HG03521 (cell line): ENCODE results near the gene TMED7.
"Not testable (repeated sequence)": the region's sequence is repeated elsewhere in the genome, so short reads cannot be mapped to it uniquely, and the experiment has no call there.

ENCODE experiments used
- ATAC-seq: cut with Tn5 transposase; IDR thresholded peaks from one replicate; pipeline ENCODE4 v1.9.1; 2021; ENCODE audit warnings: mild to moderate bottlenecking, moderate library complexity; ENCODE audit not compliant: unreplicated experiment

The TMED7 gene

DNA sequence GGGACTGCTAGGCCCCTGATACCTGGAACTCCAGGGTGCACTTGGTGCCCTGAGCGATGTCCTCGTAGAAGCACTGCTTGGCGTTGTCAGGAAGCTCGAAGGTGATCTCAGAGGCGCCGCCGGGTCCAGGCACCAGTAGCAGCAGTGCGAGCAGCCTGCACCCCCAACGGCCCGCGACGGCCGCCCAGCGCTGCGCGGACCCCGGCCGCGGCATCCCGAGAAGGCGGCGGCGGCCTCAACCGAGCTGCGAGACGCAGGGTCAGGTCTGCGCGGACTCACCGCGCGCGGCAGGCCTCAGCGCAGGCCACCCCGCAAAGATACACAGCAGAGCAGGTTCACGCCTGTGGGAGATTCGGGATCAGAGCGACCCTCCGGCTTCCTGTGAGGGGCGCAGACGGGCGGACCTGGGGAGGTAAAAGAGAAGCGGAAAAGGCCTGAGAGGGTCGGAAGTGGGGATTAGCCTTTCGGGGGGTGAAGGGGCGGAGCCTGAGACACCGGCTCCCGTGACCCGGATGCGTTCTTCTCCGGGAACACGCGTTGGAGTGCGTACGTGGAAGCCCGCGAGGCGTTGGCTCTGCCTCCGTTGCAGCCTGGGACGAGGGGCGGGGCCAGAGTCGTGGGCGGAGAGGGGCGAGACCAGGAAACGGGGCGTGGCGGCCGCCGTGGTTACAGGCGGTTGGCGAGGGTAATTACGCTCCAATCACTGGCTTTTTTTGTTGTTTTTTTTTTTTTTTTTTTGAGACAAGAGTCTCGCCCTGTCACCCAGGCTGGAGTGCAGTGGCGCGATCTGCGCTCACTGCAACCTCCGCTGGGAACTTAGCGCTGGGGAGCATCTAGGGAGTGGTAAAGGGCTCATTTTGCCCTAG is at the start of gene TMED7:
TSS of gene TMED7 (minus strand) at position 458 of the 866 bp plus-strand sequence. CDS start at position 214, 244 bp downstream.
- peak; percentile 93 for ATAC-seq

DNA sequence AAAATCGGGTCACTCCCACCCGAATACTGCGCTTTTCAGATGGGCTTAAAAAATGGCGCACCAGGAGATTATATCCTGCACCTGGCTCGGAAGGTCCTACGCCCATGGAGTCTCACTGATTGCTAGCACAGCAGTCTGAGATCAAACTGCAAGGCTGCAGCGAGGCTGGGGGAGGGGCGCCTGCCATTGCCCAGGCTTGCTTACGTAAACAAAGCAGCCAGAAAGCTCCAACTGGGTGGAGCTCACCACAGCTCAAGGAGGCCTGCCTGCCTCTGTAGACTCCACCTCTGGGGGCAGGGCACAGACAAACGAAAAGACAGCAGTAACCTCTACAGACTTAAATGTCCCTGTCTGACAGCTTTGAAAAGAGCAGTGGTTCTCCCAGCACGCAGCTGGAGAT is 48.9 kb upstream of the TMED7 start:
- ATAC-seq: not testable (repeated sequence)

DNA sequence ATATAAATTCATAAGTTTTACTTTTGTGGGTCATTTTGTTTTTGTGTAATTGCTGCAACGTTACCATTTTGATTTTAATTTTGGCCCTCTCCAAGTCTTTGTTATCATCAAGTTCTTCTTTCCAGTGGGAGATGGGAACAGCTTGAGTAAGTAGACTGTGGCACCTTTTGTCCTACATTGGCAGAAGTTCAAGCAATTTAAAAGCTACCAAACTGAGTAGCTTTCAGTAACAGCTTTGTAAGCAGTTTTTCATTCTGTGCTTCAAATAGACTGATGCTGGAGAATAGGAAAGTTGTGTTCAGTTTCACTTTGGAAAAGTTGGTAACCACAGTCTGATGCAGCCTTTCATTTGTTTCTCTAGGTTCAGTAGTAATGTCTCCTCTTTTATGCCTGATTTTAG is 47.8 kb upstream of the TMED7 start:
- ATAC-seq: no peak

DNA sequence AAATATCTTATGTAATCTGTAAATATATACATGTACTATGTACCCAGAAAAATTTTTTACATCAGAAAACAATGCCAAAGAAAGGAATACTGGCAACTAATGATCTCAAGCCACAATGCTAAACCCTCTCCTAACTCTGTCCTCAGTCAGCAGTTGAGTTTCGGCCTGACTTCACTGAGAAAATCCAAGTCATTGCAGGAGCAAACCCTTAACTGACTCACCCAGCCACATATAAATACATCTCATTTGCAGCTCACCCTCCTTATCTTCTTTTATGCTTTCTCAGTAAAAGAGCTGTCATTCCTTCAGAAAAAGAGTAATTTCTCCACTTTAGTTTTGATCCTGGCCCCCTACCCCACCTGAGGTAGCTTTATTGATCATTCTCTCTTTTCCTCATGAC is 46.1 kb upstream of the TMED7 start:
- ATAC-seq: no peak

DNA sequence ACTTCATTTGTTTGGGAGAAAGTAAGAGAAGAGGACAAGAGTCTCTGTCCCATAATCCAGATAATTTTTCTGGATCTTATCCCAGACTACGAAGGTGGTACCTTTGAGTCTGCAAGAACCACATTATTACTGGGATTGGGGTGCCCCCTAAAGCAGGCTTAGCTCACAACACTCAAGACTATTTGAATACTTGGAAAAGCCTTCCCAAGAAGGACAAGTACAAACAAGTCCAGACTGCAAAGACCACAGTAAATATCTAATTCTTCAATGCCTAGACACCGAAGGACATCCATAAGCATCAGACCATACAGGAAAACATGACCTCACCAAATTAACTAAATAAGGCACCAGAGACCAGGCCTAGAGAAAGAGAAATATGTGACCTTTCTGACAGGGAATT is 40.2 kb upstream of the TMED7 start:
- no peak for ATAC-seq

DNA sequence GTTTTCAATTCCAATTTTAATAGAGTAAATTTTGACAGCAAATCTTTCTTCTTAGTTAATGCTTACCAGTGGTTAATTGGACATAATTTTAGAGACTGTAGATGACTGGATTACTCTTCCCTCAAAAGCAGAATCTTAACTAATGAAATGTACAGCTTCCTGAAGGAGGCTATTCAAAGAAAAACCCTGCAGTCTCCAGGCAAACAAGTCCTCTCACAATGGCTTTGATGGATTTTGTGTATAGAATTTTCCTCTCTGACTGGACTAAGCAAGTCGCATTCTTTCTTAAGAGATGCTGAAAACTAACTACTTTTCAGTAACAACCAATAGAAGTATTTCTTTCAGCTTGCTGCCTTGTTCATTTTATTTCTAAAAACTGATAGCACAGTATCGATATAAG is 35.7 kb upstream of the TMED7 start:
- no peak for ATAC-seq

DNA sequence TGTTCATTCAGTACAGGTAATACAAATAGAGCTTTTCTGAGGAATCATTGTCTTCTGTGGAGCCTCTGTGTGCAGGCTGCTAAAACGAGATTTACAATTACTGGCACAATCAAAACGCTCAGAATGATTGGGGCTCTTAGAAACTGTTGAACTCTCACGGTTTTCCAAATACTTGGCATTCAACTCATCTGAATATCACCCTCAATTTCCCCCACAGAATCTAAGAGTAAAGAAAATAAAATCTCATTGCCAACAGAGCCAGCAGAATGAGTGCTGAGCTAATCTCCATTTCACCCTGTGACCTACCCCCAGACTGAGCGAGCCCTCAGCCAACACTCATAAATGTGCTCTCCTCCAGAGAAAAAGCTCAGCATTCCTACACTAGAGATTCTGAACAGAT is 35.3 kb upstream of the TMED7 start:
- no peak for ATAC-seq

DNA sequence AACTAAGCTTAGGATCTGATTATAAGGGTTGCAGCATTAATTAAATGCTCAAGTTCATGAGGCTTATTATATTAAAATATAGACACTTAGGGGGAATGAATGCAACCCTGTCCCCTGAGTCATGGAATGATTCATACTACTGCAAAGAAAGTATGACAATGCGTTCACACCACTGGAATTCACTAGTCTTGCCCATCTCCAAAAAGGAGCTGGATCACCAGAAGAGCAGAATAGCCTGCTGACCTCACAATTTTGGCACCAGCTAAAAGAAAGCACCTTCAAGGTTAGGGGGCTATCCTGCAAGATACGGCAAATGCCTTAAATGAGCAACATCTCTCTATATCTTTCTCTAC is 32.0 kb upstream of the TMED7 start:
- ATAC-seq: no peak

DNA sequence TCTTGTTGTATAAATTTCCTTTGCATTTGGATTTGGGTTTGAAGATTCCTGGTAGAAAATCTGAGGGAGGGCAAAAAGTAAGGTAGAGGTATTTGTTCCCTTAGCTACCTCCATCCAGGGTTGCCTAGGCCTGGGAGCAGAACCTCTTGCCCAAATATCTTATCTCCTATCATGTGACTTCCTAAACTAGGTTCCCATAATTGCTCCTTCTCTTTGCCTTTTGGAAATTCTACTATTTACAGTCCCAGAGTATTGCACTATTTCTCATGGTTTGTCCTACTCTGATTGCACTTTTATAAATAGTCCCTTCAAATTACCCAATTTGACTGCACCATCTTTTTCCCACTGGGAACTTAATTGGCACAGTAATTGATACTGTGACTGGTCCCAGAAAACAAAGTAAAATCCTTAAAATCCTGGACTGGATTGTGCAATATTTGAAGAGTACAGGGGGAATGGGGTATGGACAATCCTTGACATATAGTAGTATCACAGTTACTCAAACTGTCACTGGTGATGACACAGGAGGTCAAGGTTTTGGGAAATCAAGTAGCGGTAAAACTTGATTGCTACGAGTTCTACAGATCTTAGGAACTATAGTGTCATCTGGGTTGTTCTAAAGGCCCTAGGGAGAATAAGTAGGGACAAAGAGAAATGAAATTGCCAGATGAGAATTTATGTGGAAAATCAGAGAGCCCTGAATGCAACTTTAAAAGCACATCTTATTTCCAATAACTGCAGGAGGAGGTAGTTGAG is 31.5 kb upstream of the TMED7 start:
- no peak for ATAC-seq

DNA sequence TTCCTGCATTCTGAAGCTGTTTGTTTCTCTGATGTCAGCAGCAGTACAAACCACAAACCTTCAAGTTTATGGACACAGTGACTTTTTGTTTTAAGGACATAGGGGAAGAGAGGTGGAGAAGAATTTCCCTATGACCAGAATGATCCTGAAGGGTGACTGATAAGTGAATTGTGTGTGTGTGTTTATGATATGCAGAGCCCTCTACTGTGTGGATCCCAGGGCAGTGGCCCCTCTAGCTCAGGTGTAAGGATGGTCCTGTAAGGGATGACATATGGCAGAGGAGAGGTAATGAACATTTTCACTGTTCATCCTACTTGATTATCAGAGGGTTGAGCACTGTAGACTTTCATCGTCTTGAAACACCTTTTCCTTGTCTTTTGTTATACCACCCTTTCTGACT is 30.6 kb upstream of the TMED7 start:
- ATAC-seq: no peak

DNA sequence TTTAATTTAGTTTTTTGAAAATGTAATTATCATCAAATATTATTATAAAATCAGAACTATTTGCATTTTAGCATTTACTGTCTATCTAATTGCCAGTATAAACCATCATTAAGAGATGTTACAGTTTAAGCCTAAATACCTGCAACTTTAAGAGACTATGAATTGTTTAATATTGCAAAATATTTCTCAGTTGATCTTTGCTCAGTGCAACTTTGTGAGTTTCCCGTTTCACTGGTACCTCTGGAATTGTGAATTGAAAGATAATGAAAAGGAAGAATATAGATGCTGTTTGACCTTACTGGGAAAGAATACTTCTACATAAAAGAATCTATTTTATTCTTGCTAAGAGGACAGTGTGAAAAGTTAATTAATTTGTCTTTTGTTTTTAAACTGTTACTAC is 30.2 kb upstream of the TMED7 start:
- no peak for ATAC-seq

DNA sequence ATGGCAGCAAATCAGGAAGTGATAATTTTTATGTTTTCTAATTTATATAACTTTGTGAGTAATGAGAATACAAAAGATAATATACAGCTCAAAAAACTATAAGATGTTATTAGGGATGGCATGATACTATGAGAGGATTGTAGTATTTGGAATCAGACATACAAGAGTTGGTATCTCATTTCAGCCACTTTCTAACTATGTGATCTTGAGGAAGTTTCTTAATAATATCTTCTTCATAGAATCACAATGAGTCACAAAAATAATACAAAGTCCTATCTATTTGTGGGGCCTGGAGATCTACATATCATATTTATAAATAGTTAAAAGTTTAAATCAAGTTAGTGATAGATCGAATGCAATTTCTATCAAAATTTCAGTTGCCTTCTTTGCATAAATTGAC is 23.7 kb upstream of the TMED7 start:
- no peak for ATAC-seq

DNA sequence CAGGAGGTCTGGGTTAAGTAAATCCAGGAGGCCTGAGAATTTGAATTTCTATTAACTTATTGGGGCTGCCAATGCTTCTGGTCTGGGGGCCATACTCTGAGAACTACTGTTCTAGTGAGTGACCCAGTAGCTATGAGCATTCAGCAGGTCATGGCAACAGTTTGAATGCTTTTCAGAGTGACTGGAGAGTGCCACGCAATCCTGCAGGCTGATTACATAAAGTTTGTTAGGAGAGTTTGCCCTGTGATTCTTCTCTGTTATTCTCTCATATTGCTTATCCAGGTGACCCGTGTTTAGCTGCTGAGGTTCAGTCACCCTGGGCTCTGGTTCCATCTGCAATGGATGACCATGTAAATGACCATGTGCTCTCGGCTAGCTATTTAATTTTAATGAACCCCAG is 22.2 kb upstream of the TMED7 start:
- no peak for ATAC-seq

DNA sequence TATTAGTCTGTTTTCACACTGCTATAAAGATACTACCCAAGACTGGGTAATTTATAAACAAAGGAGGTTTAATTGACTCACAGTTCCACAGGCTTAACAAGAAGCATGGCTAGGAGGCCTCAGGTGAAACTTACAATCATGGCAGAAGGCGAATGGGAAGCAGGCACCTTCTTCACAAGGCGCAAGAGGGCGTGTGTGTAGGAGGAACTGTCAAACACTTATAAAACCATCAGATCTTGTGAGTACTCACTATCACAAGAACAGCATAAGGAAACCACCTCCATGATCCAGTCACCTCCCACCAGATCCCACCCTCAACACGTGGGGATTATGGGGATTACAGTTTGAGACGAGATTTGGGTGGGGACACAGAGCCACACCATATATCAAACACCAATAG is 19.6 kb upstream of the TMED7 start:
- ATAC-seq: not testable (repeated sequence)

DNA sequence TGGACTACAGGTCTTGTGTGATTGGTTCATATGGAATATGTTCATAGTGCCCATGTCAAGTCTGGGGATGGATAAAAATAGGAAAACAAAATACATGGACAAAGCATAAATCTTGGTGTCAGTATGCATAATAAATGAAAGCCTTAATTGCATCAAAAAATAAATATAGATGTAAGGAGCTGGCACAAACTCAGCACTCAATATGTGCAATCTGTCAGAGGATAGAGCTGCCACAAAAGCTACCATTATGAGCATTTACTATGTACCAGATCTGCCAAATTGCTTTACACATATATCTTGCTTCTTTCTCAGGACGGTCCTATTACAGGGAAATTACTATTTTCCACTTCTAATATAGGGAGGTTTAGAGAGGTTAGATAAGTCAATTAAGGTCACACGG is 18.2 kb upstream of the TMED7 start:
- no peak for ATAC-seq

DNA sequence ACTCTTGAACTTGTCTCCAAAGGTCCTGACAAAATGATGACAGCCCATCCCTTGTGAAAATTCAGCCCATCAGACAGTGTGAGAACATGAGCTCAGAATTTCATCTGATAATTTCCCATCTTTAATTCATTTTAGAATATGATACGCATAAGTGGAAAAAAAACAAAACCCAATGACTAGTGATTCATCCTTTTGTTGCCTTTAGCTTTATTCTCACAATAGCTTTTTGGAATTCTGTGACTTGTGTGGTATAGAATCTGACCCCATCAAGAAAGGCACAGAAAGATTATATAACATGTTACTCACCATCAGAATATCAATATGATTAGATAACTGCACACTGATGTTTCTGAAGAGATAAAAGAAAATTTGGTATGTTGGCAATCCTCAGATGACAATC is 16.1 kb upstream of the TMED7 start:
- no peak for ATAC-seq

DNA sequence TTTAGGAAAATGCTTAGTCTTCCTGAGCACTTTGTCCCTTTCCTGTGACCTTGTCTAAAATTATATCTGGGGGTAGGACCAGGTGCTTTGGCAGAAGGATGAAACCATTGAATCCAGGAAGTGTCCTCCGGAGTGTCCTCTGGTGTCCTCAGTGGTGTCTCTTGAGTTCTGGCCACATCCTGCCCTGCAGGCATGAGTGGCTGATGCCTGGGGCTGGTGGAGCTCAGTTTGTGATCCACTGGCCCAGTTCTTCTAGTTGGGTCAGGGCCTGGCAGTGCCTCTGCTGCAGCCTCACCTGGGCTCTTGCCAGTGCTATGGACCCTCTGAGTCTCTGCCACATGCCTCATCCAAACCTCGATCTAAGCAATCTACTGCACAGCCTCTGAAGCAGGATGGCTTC is 14.4 kb upstream of the TMED7 start:
- ATAC-seq: no peak

DNA sequence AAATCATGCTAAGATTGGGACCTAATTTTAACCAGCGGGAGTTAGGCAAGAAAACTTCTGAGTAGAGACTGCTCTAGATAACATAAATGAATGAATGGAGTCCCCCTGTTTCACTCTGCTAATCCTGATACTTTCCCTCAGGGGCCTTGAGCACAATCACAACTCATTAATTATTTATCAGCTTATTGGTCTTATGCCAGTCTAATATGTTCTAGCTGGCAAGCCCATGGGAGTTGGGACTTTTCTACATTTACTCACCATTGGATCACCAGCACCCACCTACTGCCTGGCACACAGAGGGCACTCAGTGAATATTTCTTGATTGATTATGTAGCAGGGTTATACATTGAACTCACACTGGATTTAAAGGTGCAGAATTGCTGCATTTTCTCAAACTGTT is 13.5 kb upstream of the TMED7 start:
- ATAC-seq: no peak

DNA sequence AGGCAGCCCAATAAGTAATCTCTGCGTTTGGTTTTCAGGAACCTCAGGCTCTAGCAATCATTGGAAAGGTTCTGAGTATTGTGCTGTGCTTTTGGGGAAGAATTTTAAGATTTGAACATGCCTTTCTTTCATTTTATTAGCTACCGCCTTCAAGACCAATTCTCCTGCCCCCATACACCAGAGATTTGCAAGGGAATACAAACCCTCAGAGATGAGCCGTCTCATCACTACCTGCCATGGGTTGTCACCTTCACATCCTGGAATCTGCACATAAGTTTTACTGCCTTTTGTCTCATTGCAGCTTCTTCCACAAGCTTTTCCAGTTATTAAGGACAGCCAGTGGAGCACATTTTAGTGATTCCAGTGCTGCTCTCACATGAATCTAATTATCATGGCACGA is 11.7 kb upstream of the TMED7 start:
- no peak for ATAC-seq

DNA sequence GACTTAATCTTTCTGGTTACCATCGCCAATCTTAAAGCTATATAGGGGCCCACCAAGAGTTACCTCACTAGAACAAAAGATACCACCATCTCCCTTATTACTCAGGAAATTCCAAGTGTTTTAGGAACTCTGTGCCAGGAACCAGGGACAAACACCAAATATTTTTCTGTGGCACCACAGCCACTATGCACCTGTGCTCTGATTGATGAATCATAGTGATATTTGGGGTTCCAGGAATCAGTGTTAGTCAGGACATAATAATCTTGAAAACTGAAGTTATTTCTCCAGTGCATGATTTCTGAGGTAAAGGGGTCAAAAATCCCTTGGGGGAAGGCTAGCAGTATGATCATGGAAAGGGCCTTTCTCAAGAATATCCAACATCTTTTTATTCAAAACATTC is 10.2 kb upstream of the TMED7 start:
- ATAC-seq: no peak

DNA sequence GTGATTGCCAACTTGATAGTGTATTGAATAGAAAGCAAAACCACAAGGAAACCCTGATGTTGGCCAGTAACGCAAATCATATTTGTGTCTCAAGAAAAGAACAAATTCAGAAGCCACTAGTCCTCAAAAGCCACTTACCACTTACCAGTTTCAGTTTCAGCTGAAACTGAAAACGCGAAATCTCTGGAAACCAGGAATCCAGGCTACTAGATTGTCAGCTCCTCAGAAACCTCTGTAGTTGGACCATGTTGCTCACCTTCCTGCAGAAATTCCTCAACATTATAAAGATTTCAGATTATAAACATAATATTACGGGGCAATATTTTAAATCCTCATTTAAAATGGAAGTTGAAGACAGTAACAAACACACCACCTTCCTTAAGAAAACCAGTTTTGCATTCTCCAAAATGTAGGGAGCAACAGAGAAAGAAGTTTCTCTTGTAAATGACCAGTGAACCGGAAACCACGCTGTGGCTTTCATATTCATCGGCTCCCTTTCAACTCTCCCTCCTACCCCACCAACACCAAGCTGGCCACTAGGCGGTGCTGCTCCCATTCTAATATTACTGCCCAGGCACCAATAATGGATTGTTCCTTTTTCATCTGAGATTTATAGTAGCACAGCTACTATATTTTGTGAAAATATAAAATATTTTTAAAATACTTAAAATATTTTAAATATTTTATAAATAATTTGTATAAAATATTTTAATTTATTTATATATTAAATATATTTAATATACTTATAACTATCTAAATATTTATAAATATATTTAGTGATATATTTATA is 8.7 kb upstream of the TMED7 start:
- ATAC-seq: peak; percentile 64

DNA sequence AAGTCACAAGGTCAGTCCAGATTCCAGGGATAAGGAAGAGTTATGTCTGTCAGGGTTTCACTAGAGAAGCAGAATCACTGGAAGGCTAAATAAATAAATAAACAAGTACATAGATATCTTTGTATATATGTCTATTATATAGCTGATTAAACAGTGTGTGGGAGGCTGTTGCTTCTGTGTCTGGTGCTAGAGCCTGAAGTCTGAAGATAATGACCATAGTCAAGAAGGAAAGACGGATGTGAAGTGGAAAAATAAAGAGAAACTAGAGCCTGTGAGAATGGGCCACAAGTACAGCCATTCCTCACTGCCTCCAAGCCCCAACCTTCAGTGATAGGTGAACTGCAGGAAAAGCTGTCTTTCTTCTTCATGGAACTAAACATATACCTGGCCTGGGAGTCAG is 4.1 kb upstream of the TMED7 start:
- no peak for ATAC-seq
